Rectal smooth muscle tissue (tissue), 1 donor: ENCODE results near the gene LARGE1.

Source experiments
- H3K27ac ChIP-seq: one replicate; pipeline ENCODE4 v1.7.0; 2013; ENCODE audit warnings: low read depth, low read length, inconsistent platforms
- H3K27me3 ChIP-seq: one replicate; pipeline ENCODE4 v1.7.0; 2013; ENCODE audit warnings: low read length; ENCODE audit not compliant: control insufficient read depth, insufficient read depth
- H3K36me3 ChIP-seq: one replicate; pipeline ENCODE4 v1.7.0; 2013; ENCODE audit warnings: low read length; ENCODE audit not compliant: control insufficient read depth, insufficient read depth
- H3K4me1 ChIP-seq: one replicate; pipeline ENCODE4 v1.7.0; 2013; ENCODE audit warnings: low read length; ENCODE audit not compliant: control insufficient read depth, insufficient read depth
- H3K4me3 ChIP-seq: one replicate; pipeline ENCODE4 v1.7.0; 2013; ENCODE audit warnings: low read length
- H3K9ac ChIP-seq: one replicate; pipeline ENCODE4 v1.7.0; 2013; ENCODE audit warnings: low read length

The LARGE1 gene

DNA sequence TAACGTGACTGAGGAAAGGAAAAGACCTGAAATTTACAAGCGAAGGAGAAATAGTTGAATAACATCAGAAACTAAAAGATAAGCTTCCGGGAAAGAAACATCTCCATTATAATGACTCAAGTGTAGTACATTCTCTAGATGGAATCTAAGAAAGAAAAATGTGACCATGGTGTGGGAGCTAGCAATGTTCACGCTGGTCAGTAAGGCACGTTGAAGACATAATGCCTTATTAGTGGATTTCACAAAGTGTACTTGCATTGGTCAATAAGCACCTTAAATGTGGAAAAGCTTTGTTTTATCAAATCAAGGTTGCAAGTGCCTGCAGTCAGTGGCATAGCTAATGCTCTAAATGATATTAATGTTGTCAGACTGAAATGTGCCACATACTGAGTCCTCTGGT lies 2.8 kb upstream of the LARGE1 start:
- H3K27me3 ChIP-seq: no peaks in the 10 kb centered on the region
- peak overlapping the region; percentile 91 for H3K4me3 ChIP-seq
- peaks cover 13% of the 10 kb centered on the region for H3K4me1 ChIP-seq
- no peaks in the 10 kb centered on the region for H3K36me3 ChIP-seq
- H3K27ac ChIP-seq: peak overlapping the region; percentile 70
- H3K9ac ChIP-seq: no peak overlapping the region

DNA sequence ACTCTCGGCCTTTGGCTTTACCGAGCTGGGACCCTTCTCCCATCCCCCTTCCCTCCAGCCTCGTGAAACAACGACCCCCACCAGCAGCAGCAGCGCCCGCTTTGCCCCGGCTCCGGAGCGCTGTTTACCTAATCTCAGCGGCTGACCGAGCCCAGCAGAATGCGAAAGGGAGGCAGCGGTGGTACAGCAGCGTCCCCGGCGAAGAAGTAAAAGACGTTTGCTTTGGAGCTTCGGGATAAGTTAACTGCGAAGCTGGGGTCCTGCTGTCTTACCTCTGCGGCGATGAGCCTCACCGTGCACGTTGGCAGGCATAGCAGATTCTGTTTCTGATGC lies 2.0 kb upstream of the LARGE1 start:
- peak overlapping the region; percentile 70 for H3K27ac ChIP-seq
- peaks cover 18% of the 10 kb centered on the region for H3K4me1 ChIP-seq

GRCh38 chr22:33921525-33922348 lies 1.5 kb upstream of the LARGE1 start:
- Histone ChIP-seq H3K4me3 (peak overlapping the region; percentile 91), H3K27ac (peak overlapping the region; percentile 70), H3K9ac (peak overlapping the region; percentile 52), H3K27me3 (no peaks in the 10 kb centered on the region), H3K36me3 (no peaks in the 10 kb centered on the region), H3K4me1 (peaks cover 19% of the 10 kb centered on the region)

More for the DNA sequence above, 2.0 kb upstream of the LARGE1 start:
- H3K4me3 ChIP-seq: peak overlapping the region; percentile 91
- H3K36me3 ChIP-seq: no peaks in the 10 kb centered on the region
- H3K9ac ChIP-seq: peak overlapping the region; percentile 34
- no peaks in the 10 kb centered on the region for H3K27me3 ChIP-seq

GRCh38 chr22:33920927-33921524 lies 750 bp upstream of the LARGE1 start:
- Histone ChIP-seq H3K27ac (peak overlapping the region; percentile 70), H3K36me3 (no peaks in the 10 kb centered on the region), H3K27me3 (no peaks in the 10 kb centered on the region), H3K4me3 (peak overlapping the region; percentile 91), H3K4me1 (peaks cover 19% of the 10 kb centered on the region), H3K9ac (no peak overlapping the region)

DNA sequence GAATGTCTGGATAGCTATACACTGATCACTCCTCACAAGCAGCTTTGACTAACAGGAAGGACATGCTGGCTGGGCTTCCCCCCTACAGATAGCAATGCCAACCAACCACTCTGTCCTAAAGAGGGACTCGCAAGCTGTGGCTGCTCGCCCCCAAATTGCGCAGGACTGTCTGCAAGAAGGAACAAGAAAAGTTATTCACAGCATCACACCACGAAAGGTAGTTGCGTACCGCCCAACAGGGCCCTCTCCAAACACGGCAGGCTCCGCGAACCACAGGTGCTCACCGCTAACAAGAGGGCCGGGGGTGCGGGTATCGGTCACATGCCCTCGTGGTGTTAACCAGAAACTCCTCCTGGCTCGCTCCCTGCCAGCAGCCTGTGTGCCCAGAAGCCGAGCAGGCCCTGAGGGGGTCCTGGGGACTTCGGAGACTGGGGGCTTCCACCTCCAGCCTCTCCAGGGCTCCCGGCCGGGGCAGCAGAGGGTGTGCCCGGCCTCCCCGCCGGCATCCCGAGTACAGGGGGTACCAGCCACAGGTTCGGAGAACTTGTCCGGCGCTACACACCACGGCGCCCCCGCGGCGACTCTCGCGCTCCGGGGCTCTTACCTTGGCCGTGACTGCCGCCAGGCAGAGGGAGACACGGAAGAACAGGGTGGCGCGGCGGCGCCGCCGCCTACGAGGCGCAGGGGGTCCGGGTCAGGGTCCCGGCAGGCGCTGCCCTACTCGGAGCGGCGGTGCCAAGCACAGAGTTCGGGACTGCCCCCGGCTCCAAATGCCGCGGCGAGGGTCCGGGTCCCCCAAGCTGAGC lies 682 bp downstream of the LARGE1 start:
- Histone ChIP-seq H3K4me3 (peak overlapping the region; percentile 78), H3K36me3 (no peaks in the 10 kb centered on the region), H3K27me3 (no peaks in the 10 kb centered on the region), H3K9ac (peak overlapping the region; percentile 58), H3K27ac (peak overlapping the region; percentile 69), H3K4me1 (peaks cover 19% of the 10 kb centered on the region)

GRCh38 chr22:33918676-33919365 lies 1.5 kb downstream of the LARGE1 start:
- Histone ChIP-seq H3K27me3 (no peaks in the 10 kb centered on the region), H3K36me3 (no peaks in the 10 kb centered on the region), H3K9ac (no peak overlapping the region), H3K4me3 (peak overlapping the region; percentile 78), H3K4me1 (peaks cover 19% of the 10 kb centered on the region), H3K27ac (no peak overlapping the region)

DNA sequence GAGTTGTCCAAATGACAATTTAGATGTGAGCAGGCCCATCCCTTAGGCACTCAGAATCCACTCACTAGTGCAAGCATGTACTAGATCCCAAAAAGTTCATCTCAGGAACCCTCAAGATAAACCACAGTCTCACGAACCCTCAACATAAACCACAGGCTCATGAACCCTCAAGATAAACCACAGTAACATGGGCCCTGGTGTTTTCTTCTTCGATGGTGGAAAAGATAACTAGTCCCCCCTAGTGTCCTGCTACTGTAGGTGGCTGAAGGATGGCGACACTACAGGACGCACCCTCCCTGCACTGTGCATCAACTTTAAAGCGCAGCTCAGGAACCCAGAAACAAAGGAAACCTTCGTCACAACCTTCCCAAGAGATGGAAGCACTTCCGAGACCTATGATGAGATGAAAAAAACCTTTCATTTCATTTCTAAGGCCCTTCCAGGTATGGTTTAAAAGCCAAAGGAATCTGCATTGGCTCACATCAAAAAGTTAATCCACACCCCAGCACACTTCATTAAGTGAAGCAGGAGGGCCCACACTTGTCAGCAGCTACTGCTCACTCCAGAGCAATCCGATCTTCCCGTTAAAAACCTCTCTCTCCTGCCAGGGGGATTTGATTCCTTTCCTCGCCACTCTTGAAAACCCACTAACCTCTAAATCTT lies 2.4 kb downstream of the LARGE1 start:
- no peak overlapping the region for H3K9ac ChIP-seq

DNA sequence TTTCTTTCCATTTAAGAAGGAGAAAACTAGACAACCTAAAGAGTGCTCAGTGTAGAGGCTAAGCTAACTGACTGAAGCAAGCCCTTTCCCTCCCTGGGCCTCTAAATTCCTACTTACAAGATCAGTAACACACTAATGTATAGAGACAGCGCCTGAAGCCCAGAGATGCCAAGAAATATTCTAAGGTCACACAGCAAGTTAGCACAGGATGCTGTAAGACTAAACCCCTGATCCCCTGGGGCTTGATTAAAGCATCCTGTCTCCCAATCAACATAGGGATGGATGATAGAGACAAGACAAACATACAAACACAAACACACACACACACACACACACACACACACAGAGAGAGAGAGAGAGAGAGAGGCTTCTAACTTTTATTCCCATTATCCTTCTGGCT lies 5.6 kb downstream of the LARGE1 start:
- Histone ChIP-seq H3K9ac (no peak overlapping the region), H3K27ac (no peak overlapping the region), H3K4me1 (peaks cover 9% of the 10 kb centered on the region), H3K36me3 (no peaks in the 10 kb centered on the region), H3K27me3 (no peaks in the 10 kb centered on the region), H3K4me3 (no peak overlapping the region)

More for the DNA sequence above, 2.4 kb downstream of the LARGE1 start:
- Histone ChIP-seq H3K27me3 (no peaks in the 10 kb centered on the region), H3K4me1 (peaks cover 12% of the 10 kb centered on the region), H3K27ac (no peak overlapping the region), H3K4me3 (peak overlapping the region; percentile 33), H3K36me3 (no peaks in the 10 kb centered on the region)

- no peak overlapping the region for H3K4me3 ChIP-seq
- H3K9ac ChIP-seq: no peak overlapping the region
- H3K36me3 ChIP-seq: no peaks in the 10 kb centered on the region
- H3K27me3 ChIP-seq: no peaks in the 10 kb centered on the region
- H3K27ac ChIP-seq: no peak overlapping the region
- H3K4me1 ChIP-seq: peaks cover 9% of the 10 kb centered on the region
Measured at GRCh38 chr22:33914131-33914530, 6.1 kb downstream of the LARGE1 start.

- H3K4me1 ChIP-seq: peaks cover 13% of the 10 kb centered on the region
- no peak overlapping the region for H3K4me3 ChIP-seq
- H3K27me3 ChIP-seq: no peaks in the 10 kb centered on the region
- H3K36me3 ChIP-seq: no peaks in the 10 kb centered on the region
- no peak overlapping the region for H3K9ac ChIP-seq
- no peak overlapping the region for H3K27ac ChIP-seq
Measured at GRCh38 chr22:33913188-33913587, 7.1 kb downstream of the LARGE1 start.

- Histone ChIP-seq H3K4me3 (no peak overlapping the region), H3K27ac (peak overlapping the region; percentile 90), H3K36me3 (no peaks in the 10 kb centered on the region), H3K4me1 (peaks cover 10% of the 10 kb centered on the region), H3K9ac (no peak overlapping the region), H3K27me3 (no peaks in the 10 kb centered on the region)
Measured at GRCh38 chr22:33909911-33910310, 10.4 kb downstream of the LARGE1 start.
